B cell (primary cell): ENCODE data around the gene STX17.

ENCODE experiments used
- EZH2 ChIP-seq: IDR thresholded peaks from 2 replicates; pipeline ENCODE4 v1.6.1; 2012; ENCODE audit warnings: borderline replicate concordance, low read depth, mild to moderate bottlenecking, moderate library complexity, low read length; ENCODE audit not compliant: insufficient read depth, poor library complexity, severe bottlenecking
- TF ChIP-seq, protein P1 (sequence below): fragments of 200-600 bp; IDR thresholded peaks from one replicate; pipeline ENCODE4 v1.8.0; 2022; ENCODE audit warnings: antibody characterized with exemption, mild to moderate bottlenecking

DNA sequence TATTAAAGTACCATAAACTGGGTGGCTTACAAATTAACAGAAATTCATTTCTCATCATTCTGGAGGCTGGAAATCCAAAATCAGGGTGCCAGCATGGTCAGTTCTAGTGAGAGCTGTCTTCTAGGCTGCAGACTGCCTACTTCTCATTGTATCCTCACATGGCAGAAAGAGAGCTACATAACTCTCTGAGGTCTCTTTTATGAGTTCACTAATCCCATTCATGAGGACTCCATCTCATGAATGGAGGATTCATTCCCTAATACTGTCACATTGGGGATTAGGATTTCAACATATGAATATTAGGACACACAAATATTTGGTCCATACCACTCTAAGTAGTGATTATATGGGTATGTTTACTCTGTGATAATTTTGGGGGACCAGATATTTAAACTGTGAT lies 108.4 kb downstream of the STX17 start:
- TF ChIP-seq, protein P1, sequence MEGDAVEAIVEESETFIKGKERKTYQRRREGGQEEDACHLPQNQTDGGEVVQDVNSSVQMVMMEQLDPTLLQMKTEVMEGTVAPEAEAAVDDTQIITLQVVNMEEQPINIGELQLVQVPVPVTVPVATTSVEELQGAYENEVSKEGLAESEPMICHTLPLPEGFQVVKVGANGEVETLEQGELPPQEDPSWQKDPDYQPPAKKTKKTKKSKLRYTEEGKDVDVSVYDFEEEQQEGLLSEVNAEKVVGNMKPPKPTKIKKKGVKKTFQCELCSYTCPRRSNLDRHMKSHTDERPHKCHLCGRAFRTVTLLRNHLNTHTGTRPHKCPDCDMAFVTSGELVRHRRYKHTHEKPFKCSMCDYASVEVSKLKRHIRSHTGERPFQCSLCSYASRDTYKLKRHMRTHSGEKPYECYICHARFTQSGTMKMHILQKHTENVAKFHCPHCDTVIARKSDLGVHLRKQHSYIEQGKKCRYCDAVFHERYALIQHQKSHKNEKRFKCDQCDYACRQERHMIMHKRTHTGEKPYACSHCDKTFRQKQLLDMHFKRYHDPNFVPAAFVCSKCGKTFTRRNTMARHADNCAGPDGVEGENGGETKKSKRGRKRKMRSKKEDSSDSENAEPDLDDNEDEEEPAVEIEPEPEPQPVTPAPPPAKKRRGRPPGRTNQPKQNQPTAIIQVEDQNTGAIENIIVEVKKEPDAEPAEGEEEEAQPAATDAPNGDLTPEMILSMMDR = no peak
- TF ChIP-seq EZH2 = no peak
